HEK293 (cell line): ENCODE measurements around the gene TDRD1.

Experiments
- CTCF ChIA-PET: fragments of 350-600 bp; formaldehyde crosslinking; extraction: SDS; loops from one replicate; lab custom pipeline; 2021; ENCODE audit warnings: antibody characterized with exemption; lab: Yijun Ruan, JAX
- POLR2A ChIA-PET: fragments of 300-600 bp; formaldehyde crosslinking; extraction: SDS; loops from one replicate; lab custom pipeline; 2020; ENCODE audit warnings: antibody characterized with exemption, inconsistent platforms; lab: Yijun Ruan, JAX
- H3K27ac ChIP-seq: fragments of 200-500 bp; sonication (Bioruptor generic); 2 replicates; pipeline ENCODE4 v1.5.1; 2014; ENCODE audit warnings: low read depth, low read length, control low read depth, inconsistent platforms; ENCODE audit errors: extremely low read depth
- H3K36me3 ChIP-seq, 2 experiments: fragments of 200-500 bp in 1 of 2; sonication (Bioruptor generic) in 1 of 2; 1 replicate in 1 of 2; 2 replicates in 1 of 2; pipeline ENCODE4 v1.5.1; 2014 to 2017; ENCODE audit warnings: inconsistent platforms in 2 of 2, low read length in 2 of 2; ENCODE audit not compliant: control insufficient read depth in 2 of 2, insufficient read depth in 1 of 2
- H3K4me1 ChIP-seq: fragments of 200-500 bp; sonication (Bioruptor generic); 2 replicates; pipeline ENCODE4 v1.5.1; 2014; ENCODE audit warnings: mild to moderate bottlenecking, low read length, inconsistent platforms; ENCODE audit not compliant: control insufficient read depth, insufficient read depth
- H3K4me3 ChIP-seq: 2 replicates; pipeline ENCODE4 v1.5.1; 2011; ENCODE audit warnings: low read depth, mild to moderate bottlenecking, control low read depth, low read length, moderate library complexity
- H3K9me3 ChIP-seq: fragments of 200-500 bp; sonication (Bioruptor generic); 2 replicates; pipeline ENCODE4 v1.5.1; 2014; ENCODE audit warnings: low read depth, low read length, inconsistent platforms; ENCODE audit not compliant: control insufficient read depth, insufficient read depth
- HOXA7 ChIP-seq: sonication (generic); formaldehyde crosslinking; IDR thresholded peaks from 2 replicates; pipeline ENCODE4 v1.8.1; 2022; ENCODE audit warnings: missing genetic modification reagents, borderline replicate concordance
- KLF10 ChIP-seq: fragments of 450-650 bp; IDR thresholded peaks from 2 replicates; pipeline ENCODE4 v1.5.1; 2018; ENCODE audit warnings: missing biosample characterization, mild to moderate bottlenecking, missing genetic modification characterization
- MZF1 ChIP-seq: fragments of 450-650 bp; formaldehyde crosslinking; IDR thresholded peaks from 2 replicates; pipeline ENCODE4 v1.5.1; 2017; ENCODE audit warnings: missing biosample characterization, missing genetic modification characterization, borderline replicate concordance
- SETDB1 ChIP-seq: IDR thresholded peaks from one replicate; pipeline ENCODE4 v1.6.1; 2017; ENCODE audit warnings: mild to moderate bottlenecking, low read length, moderate library complexity, mixed read lengths; ENCODE audit not compliant: insufficient read length
- ZBTB1 ChIP-seq: fragments of 450-650 bp; formaldehyde crosslinking; IDR thresholded peaks from 2 replicates; pipeline ENCODE4 v1.5.1; 2016; ENCODE audit warnings: missing biosample characterization, missing genetic modification characterization
- ZFP41 ChIP-seq: fragments of 450-650 bp; formaldehyde crosslinking; IDR thresholded peaks from 2 replicates; pipeline ENCODE4 v1.5.1; 2016; ENCODE audit warnings: missing biosample characterization, missing genetic modification characterization, borderline replicate concordance
- ZNF184 ChIP-seq: fragments of 450-650 bp; IDR thresholded peaks from 2 replicates; pipeline ENCODE4 v1.5.1; 2018; ENCODE audit warnings: missing biosample characterization, mild to moderate bottlenecking, missing genetic modification characterization
- ZNF302 ChIP-seq: fragments of 450-650 bp; formaldehyde crosslinking; IDR thresholded peaks from 2 replicates; pipeline ENCODE4 v1.5.1; 2016; ENCODE audit warnings: missing biosample characterization, missing genetic modification characterization, low read depth
- ZNF324 ChIP-seq: fragments of 450-650 bp; formaldehyde crosslinking; IDR thresholded peaks from 2 replicates; pipeline ENCODE4 v1.5.1; 2016; ENCODE audit warnings: missing biosample characterization, missing genetic modification characterization
- ZNF558 ChIP-seq: fragments of 450-650 bp; formaldehyde crosslinking; IDR thresholded peaks from 2 replicates; pipeline ENCODE4 v1.5.1; 2016; ENCODE audit warnings: missing biosample characterization, missing genetic modification characterization
- ZNF830 ChIP-seq: fragments of 450-650 bp; IDR thresholded peaks from 2 replicates; pipeline ENCODE4 v1.5.0; 2018; ENCODE audit warnings: missing biosample characterization, missing genetic modification characterization, low read depth, mild to moderate bottlenecking, moderate library complexity
- TF ChIP-seq, protein P1 (sequence below): fragments of 450-650 bp; formaldehyde crosslinking; IDR thresholded peaks from 2 replicates; pipeline ENCODE4 v1.5.0; 2017; ENCODE audit warnings: missing biosample characterization, missing genetic modification characterization, borderline replicate concordance
- TF ChIP-seq, protein P2 (sequence below): fragments of 450-650 bp; formaldehyde crosslinking; conservative IDR thresholded peaks from 2 replicates; pipeline ENCODE4 v1.5.1; 2016; ENCODE audit warnings: low read depth, missing biosample characterization, missing genetic modification characterization
- TF ChIP-seq, protein P3 (sequence below): fragments of 450-650 bp; formaldehyde crosslinking; IDR thresholded peaks from 2 replicates; pipeline ENCODE4 v1.5.1; 2016; ENCODE audit warnings: missing biosample characterization, missing genetic modification characterization

TDRD1 gene

DNA sequence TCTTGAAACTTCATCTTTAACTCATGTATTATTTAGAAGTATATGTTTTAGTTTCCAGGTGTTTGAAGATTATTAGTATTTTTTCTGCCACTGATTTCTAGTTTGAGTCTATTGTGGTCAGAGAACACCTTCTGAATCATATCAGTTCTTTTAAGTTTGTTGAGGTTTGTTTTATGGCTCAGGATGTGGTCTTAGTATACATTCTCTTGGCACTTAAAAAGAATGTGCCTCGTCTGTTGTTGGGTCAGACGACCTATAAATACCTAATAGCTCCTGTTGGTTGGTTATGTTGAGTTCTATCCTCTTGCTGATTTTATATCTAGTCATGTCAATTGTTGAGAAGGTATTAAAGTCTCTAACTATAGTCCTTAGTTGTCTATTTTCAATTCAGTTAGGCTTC lies 15.9 kb downstream of the TDRD1 start:
- ChIA-PET CTCF (interaction anchor here (0.6 kb wide), 1 partner anchor 57 kb away, joined by 3 read pairs; no protein-coding TSS in a partner anchor), POLR2A (no interaction called here)
- Histone ChIP-seq H3K4me1 (no peaks in the 10 kb centered on the region), H3K9me3 (no peaks in the 10 kb centered on the region), H3K36me3 (no peaks in the 10 kb centered on the region), H3K27ac (no peak overlapping the region), H3K4me3 (no peak overlapping the region)
- TF ChIP-seq ZBTB1 (tag by site-specific recombination) (no peak), SETDB1 (no peak), ZFP41 (no peak), ZNF324 (tag by site-specific recombination) (no peak)

DNA sequence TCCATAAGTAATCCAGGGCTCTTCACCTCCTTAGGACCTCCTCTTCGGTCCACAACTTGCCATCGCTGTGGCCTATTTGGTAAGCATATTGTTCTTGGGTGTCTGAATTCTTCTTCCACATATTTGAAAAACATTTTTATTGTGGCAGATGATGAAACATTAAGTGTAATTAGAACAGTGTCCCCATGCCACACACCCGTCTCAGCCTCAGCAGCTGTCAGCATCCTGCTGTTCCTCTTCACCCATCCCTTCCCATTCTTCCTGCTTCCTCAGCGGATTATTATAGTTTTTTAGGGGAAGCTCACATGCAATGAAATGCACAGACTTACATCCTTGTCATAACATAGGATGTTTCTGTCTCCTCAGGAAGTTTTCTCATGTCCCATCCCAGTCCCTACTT lies 20.1 kb downstream of the TDRD1 start:
- Histone ChIP-seq H3K4me3 (no peak overlapping the region), H3K36me3 (no peaks in the 10 kb centered on the region), H3K27ac (no peak overlapping the region), H3K9me3 (no peaks in the 10 kb centered on the region), H3K4me1 (no peaks in the 10 kb centered on the region)
- ChIA-PET CTCF (interaction anchor here (1.1 kb wide), 1 partner anchor 11 kb away, joined by 3 read pairs; no protein-coding TSS in a partner anchor), POLR2A (no interaction called here)
- TF ChIP-seq, protein P1, sequence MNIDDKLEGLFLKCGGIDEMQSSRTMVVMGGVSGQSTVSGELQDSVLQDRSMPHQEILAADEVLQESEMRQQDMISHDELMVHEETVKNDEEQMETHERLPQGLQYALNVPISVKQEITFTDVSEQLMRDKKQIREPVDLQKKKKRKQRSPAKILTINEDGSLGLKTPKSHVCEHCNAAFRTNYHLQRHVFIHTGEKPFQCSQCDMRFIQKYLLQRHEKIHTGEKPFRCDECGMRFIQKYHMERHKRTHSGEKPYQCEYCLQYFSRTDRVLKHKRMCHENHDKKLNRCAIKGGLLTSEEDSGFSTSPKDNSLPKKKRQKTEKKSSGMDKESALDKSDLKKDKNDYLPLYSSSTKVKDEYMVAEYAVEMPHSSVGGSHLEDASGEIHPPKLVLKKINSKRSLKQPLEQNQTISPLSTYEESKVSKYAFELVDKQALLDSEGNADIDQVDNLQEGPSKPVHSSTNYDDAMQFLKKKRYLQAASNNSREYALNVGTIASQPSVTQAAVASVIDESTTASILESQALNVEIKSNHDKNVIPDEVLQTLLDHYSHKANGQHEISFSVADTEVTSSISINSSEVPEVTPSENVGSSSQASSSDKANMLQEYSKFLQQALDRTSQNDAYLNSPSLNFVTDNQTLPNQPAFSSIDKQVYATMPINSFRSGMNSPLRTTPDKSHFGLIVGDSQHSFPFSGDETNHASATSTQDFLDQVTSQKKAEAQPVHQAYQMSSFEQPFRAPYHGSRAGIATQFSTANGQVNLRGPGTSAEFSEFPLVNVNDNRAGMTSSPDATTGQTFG (tag by site-specific recombination) = no peak
- no peak for TF ChIP-seq HOXA7 (CRISPR knock-in tag)
- TF ChIP-seq MZF1 = no peak
- no peak for TF ChIP-seq ZNF830 (tag by site-specific recombination)
- TF ChIP-seq KLF10 (tag by site-specific recombination) = no peak
- TF ChIP-seq ZNF302 (tag by site-specific recombination) = no peak
- no peak for TF ChIP-seq ZNF558
- TF ChIP-seq, protein P2, sequence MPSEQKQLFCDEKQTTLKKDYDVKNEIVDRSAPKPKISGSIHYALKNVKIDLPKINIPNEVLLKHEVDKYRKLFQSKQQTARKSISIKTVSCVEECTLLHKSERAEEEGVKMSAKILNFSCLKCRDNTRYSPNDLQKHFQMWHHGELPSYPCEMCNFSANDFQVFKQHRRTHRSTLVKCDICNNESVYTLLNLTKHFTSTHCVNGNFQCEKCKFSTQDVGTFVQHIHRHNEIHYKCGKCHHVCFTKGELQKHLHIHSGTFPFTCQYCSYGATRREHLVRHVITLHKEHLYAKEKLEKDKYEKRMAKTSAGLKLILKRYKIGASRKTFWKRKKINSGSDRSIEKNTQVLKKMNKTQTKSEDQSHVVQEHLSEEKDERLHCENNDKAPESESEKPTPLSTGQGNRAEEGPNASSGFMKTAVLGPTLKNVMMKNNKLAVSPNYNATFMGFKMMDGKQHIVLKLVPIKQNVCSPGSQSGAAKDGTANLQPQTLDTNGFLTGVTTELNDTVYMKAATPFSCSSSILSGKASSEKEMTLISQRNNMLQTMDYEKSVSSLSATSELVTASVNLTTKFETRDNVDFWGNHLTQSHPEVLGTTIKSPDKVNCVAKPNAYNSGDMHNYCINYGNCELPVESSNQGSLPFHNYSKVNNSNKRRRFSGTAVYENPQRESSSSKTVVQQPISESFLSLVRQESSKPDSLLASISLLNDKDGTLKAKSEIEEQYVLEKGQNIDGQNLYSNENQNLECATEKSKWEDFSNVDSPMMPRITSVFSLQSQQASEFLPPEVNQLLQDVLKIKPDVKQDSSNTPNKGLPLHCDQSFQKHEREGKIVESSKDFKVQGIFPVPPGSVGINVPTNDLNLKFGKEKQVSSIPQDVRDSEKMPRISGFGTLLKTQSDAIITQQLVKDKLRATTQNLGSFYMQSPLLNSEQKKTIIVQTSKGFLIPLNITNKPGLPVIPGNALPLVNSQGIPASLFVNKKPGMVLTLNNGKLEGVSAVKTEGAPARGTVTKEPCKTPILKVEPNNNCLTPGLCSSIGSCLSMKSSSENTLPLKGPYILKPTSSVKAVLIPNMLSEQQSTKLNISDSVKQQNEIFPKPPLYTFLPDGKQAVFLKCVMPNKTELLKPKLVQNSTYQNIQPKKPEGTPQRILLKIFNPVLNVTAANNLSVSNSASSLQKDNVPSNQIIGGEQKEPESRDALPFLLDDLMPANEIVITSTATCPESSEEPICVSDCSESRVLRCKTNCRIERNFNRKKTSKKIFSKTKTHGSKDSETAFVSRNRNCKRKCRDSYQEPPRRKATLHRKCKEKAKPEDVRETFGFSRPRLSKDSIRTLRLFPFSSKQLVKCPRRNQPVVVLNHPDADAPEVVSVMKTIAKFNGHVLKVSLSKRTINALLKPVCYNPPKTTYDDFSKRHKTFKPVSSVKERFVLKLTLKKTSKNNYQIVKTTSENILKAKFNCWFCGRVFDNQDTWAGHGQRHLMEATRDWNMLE (tag by site-specific recombination) = no peak
- TF ChIP-seq ZNF184 = no peak
- TF ChIP-seq, protein P3, sequence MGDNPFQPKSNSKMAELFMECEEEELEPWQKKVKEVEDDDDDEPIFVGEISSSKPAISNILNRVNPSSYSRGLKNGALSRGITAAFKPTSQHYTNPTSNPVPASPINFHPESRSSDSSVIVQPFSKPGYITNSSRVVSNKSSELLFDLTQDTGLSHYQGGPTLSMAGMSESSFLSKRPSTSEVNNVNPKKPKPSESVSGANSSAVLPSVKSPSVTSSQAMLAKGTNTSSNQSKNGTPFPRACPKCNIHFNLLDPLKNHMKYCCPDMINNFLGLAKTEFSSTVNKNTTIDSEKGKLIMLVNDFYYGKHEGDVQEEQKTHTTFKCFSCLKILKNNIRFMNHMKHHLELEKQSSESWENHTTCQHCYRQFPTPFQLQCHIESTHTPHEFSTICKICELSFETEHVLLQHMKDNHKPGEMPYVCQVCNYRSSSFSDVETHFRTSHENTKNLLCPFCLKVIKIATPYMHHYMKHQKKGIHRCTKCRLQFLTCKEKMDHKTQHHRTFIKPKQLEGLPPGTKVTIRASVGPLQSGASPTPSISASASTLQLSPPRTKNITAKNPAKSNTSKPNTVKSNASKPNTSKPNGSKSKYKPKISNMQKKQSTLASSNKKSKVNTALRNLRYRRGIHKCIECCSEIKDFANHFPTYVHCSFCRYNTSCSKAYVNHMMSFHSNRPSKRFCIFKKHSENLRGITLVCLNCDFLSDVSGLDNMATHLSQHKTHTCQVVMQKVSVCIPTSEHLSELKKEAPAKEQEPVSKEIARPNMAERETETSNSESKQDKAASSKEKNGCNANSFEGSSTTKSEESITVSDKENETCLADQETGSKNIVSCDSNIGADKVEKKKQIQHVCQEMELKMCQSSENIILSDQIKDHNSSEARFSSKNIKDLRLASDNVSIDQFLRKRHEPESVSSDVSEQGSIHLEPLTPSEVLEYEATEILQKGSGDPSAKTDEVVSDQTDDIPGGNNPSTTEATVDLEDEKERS (tag by site-specific recombination) = no peak
